DMS79 treated with DMSO at 0.1 percent for 48 hours (cell line): ENCODE measurements around the gene KCNK5.

ENCODE experiments used
- DNase-seq: peaks from one replicate; lab custom pipeline; 2025; lab: John Stamatoyannopoulos, UW

Gene KCNK5

DNA sequence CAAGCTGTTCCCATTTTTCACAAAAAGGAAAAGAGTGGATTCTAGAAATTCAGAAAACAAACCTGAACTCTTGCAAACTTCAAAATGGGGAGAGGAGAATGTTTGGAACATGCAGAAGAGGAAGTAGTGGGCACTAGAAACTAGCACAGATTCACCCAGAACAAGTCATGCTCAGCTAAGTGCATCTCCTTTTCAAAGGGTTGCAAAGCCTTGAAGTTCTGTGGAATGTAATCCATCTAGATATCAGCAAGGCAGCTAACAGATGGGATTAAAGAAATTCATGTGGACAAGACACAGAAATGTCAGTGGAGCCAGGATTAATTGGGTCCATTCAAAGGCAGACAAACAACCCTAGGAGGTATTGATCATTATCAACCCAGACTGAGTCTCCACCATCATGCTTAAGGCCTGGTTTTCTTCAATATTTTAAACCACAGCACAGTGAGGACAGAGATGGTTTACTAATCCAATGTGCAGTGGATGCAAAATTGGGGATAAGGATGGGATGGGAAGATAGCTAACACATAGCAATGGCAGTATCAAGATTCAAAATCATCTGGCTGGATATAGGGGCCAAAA, 31.3 kb downstream of the KCNK5 start:
- no peak for DNase-seq

DNA sequence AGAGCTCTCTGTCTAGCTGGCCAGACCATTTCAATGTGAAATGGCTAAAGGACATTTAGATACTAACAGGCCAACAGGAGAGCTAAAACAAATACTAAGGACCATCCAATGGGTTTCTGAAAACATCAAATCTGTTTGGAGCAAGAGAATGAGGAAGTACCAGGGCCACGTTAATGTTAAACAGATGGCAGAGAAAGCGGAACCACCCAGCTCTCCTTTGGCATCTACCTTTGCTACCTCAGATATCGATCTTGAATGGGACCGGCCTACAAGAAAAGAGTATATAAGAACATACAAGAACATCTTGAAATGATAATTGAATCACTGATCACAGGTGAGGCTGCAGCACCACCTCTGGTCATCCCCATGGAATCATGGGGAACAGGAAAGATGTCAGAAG, 31.8 kb downstream of the KCNK5 start:
- no peak for DNase-seq

GRCh38 chr6:39196673-39197091, 32.6 kb downstream of the KCNK5 start:
- DNase-seq, result no peak

GRCh38 chr6:39195792-39196385, 33.4 kb downstream of the KCNK5 start:
- no peak for DNase-seq

DNA sequence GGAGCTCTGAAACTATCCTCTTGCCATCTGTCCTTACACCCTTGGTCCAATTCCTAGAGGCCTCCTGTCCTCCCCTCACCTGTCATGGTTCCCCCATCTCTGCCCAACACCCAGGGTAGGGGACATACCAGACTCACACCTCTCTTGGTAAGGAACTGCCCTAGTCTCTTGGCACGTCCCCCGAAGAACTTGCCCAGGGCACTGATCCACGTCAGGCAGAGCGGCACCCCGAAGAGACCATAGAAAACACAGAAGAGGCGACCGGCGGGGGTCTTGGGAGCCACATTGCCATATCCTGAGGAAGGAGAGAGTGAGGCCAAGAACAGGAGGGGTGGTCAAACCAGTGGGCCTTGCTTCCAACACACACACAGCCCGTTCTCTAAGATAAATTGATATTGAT, 34.8 kb downstream of the KCNK5 start:
- DNase-seq, result no peak

DNA sequence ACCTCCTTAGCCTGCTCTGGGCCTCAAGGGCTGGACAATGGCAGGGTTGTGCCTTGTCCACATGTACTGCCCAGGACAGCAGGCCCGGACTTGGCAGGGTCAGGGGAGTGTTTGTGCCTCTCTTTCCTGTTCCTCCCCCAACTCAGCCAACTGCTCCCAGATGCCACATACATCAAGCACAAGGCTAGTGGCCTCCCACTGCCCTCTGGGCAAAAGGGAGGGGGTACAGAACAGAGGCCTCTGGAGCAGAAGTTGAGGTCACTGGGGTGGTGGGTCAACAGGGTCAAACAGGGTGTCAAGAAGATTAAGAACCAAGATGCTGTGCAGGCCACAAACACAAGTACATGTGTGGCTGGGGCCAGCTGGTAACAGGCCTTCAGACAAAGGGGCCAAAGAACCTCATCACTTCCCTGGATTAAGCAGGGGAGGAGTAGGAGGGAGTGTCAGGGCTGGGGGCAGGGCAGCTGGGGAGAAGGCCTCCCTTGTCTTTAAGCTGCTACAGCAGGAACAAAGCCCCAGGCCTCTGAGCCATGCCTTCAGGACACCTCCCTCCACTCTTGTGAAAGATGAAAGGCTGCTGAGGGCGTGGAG, 36.0 kb downstream of the KCNK5 start:
- DNase-seq, result no peak

DNA sequence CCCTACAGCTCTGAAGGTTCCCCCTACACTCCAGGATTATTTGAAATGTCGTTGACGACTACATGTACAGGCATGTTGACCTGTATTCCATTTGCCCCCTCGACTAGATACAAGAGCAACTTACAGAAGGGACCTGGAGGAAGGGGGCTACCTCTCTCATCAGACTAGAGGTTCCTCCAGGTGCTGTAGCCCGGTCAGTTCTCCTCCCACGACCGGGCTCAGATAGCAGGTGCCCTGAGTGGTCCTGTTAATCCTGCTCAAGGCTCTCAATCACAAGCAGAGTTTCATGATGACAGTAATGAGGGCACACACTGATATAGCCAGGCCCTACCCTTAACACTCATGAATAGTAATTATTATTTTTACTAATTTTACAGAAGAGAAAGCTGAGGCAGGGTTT, 36.5 kb downstream of the KCNK5 start:
- DNase-seq, result no peak

DNA sequence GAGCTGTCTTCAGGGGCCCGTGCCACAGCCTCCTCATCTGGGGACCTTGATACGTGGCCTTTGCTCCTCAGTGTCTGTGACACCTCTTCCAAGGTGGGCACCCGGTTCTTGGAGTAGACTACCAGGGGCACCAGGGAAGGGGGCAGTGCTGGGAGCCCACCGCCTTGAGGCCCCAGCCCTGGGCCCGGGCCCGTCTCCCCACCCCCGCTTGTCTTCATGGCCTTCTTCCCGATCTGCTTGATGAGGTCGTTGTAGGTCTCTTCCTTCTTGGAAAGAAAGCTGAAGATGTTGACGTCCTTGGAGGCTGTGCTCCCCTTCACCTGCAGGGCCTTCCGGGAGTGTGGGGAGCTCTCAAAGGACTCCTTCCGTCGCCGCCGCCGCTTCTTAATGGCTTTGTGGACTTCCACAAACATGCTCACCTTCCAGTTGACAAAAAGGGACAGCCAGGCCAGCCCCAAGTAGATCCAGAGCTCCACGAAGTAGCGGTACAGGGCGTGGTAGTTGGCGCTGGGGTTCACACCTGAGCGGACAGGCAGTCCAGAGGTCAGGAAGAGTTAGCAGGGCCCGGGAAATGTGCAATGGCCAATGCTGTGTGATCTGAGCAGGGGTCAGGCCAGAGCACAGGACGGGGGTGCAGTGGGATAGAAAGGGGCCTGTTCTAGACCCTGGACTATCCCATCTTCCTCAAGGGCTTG, 37.9 kb downstream of the KCNK5 start:
- DNase-seq, result no peak

- no peak for DNase-seq
Observed at GRCh38 chr6:39190545-39191235, 38.6 kb downstream of the KCNK5 start.

DNA sequence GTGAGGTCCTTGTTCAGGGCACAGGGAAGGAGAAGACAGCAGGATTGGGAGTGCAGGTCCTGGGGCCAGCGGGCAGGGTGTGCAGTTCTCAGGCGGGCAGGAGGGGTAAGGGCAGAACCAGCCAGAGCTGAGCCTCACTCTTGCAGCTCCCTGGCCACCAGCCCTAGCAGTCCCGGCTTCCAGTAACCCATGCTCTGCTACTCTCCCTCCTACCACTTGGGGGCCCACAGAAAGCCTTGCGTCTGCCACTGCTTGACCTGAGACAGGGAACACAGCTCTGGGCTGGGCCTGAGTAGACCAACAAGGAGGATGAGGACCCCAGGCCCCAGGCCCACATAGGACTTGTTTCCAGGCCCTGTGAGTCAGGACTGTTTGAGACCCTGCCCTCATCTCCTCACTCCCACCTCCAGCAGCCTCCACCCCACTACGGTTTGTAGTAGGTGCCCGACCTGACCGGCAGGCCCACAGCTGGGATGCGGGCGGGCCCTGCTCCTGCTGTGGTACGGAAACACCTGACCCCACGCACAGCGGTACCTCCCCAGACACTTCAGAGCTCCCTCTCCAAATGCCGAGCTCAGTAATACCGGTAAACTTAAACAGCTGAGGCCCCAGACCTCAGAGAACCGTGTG, 39.2 kb downstream of the KCNK5 start:
- no peak for DNase-seq

GRCh38 chr6:39189131-39189530, 40.1 kb downstream of the KCNK5 start:
- DNase-seq, result no peak

GRCh38 chr6:39188571-39188970, 40.7 kb downstream of the KCNK5 start:
- DNase-seq, result no peak

DNA sequence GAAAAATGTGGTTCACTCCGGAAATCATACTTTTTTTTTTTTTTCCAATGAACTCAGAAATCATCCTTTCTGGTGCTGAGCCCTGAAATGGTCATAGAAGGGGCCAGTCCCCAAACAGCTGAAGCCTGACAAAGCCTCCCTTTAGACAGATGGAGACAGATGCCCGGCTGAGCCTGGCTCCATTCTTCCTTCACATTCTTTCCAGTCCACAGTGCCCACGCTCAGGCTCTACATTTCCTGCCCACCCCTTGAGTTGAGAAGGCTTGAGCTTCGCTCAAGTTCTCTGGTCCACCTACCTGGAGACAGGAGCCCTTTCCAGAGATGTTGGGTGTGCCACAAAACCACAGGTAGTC, 41.2 kb downstream of the KCNK5 start:
- DNase-seq, result no peak

DNA sequence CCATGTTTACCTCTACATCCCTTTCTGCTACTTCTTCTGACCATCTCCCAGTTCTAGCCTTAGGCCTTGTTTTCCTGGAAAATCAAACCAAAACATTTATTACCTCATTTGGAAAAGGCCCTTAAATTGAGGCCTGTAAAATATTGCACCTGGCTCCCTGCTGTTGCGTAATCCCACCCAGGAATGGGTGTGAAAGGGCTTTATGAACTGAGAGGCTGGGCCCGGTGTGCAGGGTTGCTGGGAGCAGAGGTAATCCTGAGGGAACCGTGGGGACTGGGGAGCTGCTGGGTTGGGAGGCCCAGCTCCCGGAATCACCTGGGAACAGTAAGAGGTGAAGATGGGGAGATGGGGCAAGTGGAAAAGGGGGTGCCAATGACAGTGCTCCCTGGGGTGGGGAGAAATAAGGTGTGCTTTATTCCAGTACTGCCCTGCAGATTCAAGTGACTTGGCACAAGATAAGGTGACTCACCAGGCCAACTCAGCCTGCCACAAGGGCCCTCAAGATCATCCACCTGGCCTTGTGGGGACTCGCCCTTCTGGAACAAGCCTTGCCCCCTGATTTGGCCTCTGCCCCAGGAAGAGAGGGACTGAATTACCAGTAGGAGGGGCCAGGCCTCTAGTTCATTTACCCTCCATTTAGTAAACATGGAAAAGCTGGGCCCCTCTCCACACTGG, 44.2 kb downstream of the KCNK5 start:
- DNase-seq, result peak; percentile 89

- DNase-seq, result no peak
Observed at GRCh38 chr6:39182604-39183003, 46.7 kb downstream of the KCNK5 start.

DNA sequence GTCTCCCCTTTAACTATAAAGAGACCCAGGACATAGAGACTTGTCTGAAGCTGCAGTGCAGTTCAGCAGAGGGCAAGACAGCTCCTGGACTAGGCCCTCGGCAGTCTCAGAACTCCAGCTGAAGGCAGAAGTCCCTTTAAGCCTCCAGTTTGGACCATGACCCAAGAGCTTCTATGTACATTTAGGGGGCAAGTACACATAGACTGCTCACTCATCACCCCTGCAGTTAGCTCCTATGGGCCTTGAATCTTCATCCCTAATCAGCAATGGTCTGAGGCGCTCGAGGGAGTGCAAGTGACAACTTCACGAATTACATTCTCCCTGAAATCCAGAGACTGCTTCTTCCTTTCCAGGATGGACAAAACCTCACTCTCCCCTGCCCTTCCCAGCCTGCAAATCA, 47.4 kb downstream of the KCNK5 start:
- no peak for DNase-seq

DNA sequence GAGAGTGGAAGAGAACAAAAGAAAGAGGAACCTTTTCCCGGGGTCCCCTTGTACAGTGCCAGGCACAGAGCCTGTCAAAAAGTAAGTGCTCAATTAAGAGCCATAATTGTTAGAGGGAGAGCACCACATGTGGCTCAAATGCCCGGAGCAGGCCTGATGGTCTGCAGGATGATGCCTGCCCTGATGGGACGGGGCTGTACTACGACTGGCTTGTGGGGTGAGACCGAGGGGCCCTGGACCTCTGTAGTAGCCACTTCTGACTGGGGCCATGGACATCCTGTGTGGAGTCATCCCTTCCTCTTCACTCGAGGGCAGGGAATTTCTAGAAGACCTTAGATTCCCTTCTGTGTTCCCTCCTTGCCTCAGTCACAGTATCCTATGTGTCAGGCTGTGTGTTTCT, 47.9 kb downstream of the KCNK5 start:
- no peak for DNase-seq

DNA sequence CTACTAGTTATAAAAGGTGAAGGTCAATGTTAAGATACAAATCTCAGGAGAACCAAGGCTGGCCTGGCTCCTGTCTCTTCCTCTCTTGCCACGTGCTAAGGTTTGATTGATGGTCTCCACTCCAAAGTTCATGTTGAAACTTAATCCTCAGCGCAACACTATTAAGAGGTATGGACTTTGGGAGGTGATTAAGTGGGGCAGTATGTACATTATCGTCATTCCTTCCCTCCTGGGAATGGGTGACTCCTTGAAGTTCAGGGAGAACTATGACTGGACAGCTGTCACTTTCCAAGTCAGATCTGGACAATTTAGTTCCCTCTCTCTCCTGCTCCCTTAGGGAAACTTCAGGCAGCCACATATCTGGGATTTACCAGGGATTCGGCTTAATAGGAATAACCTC, 50.5 kb downstream of the KCNK5 start:
- DNase-seq, result no peak

GRCh38 chr6:39178235-39178634, 51.0 kb downstream of the KCNK5 start:
- no peak for DNase-seq

- DNase-seq, result no peak
Observed at GRCh38 chr6:39177130-39177529, 52.1 kb downstream of the KCNK5 start.

GRCh38 chr6:39173270-39173669, 56.0 kb downstream of the KCNK5 start:
- DNase-seq, result no peak

- DNase-seq, result no peak
Observed at GRCh38 chr6:39172377-39172757, 56.9 kb downstream of the KCNK5 start.
